H1 (cell line): Measurements from ENCODE around the gene NMT2.

Source experiments
- CTCF ChIP-seq, 3 experiments: IDR thresholded peaks; 1 replicate in 2 of 3; 2 replicates in 1 of 3; pipeline versions ENCODE4 v1.5.1 to v1.6.1; 2011; ENCODE audit warnings: low read length in 3 of 3, mild to moderate bottlenecking in 3 of 3, inconsistent platforms in 2 of 3, low read depth in 1 of 3, moderate library complexity in 1 of 3; ENCODE audit not compliant: insufficient read depth in 1 of 3; ENCODE audit errors: control extremely low read depth in 1 of 3
- POLR2AphosphoS5 ChIP-seq: IDR thresholded peaks from 2 replicates; pipeline ENCODE4 v1.6.1; 2011; ENCODE audit warnings: low read depth, low read length
- ZNF274 ChIP-seq: IDR thresholded peaks from 2 replicates; pipeline ENCODE4 v1.7.0; 2012; ENCODE audit warnings: low read length, borderline replicate concordance; ENCODE audit errors: extremely low read depth

GRCh38 chr10:15137636-15138035, 30.9 kb downstream of the NMT2 start:
- TF ChIP-seq CTCF (IDR thresholded peaks at IDR 0.05; ENCODE audit: control extremely low read depth in 1 of 3, insufficient read depth in 1 of 3, low read depth in 1 of 3, low read length in 3 of 3) (no peak), POLR2AphosphoS5 (no peak), ZNF274 (no peak)
